HL-60 (cell line): ENCODE data around the gene LACRT.

Experiments used
- POLR2AphosphoS5 ChIP-seq: IDR thresholded peaks from 2 replicates; pipeline ENCODE4 v1.6.1; 2012; ENCODE audit warnings: low read depth
- TF ChIP-seq, protein P1 (sequence below): IDR thresholded peaks from one replicate; pipeline ENCODE4 v1.5.1; 2011; ENCODE audit warnings: low read length, control low read depth, inconsistent platforms; ENCODE audit not compliant: insufficient read depth

DNA sequence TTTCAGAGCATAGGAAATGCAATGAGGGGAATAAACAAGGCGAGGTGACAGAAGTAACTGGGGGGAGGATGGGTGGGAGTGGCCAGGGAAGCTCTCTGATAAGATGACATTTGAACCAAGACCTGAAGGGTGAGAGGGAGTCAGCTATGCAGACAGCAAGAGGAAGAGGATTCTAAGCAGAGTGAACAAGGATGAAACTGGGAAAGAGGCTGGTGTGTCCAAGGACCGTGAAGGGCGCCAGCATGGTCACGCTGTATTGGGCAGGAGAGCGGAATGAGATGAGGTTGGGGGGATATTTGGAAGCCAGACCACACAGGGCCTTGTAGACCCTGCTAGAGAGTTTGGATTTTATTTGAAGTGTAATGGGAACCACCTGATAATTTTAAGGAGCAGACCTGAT lies 35.7 kb downstream of the LACRT start:
- TF ChIP-seq, protein P1, sequence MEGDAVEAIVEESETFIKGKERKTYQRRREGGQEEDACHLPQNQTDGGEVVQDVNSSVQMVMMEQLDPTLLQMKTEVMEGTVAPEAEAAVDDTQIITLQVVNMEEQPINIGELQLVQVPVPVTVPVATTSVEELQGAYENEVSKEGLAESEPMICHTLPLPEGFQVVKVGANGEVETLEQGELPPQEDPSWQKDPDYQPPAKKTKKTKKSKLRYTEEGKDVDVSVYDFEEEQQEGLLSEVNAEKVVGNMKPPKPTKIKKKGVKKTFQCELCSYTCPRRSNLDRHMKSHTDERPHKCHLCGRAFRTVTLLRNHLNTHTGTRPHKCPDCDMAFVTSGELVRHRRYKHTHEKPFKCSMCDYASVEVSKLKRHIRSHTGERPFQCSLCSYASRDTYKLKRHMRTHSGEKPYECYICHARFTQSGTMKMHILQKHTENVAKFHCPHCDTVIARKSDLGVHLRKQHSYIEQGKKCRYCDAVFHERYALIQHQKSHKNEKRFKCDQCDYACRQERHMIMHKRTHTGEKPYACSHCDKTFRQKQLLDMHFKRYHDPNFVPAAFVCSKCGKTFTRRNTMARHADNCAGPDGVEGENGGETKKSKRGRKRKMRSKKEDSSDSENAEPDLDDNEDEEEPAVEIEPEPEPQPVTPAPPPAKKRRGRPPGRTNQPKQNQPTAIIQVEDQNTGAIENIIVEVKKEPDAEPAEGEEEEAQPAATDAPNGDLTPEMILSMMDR = no peak
- no peak for TF ChIP-seq POLR2AphosphoS5
